ENCODE measurements around the gene ABCA1.
A peak's percentile ranks its signal among the peaks of the same experiment; 100 is the strongest.

ABCA1 gene

GRCh38 chr9:104750185-104750767 is 177.7 kb downstream of the ABCA1 start:
- ATAC-seq (no peak), DNase-seq (no peak)

GRCh38 chr9:104748359-104749031 is 179.5 kb downstream of the ABCA1 start:
- no peak for ATAC-seq

GRCh38 chr9:104747565-104748358 is 180.2 kb downstream of the ABCA1 start, which contains the start of gene NIPSNAP3A:
NIPSNAP3A (plus strand) TSS chr9:104747683; CDS start chr9:104747793, 110 bp downstream.
- DNase-seq (peak; percentile 91), ATAC-seq (peak; percentile 93)

More at GRCh38 chr9:104748359-104749031, 179.5 kb downstream of the ABCA1 start:
- no peak for DNase-seq

- DNase-seq (no peak), ATAC-seq (no peak)
These were observed 180.8 kb downstream of the ABCA1 start for GRCh38 chr9:104747245-104747564.

- ATAC-seq (no peak), DNase-seq (no peak)
These were observed 181.2 kb downstream of the ABCA1 start for GRCh38 chr9:104746798-104747197.

- DNase-seq (no peak), ATAC-seq (no peak)
These were observed 181.7 kb downstream of the ABCA1 start for GRCh38 chr9:104746285-104746684.

GRCh38 chr9:104745852-104746251 is 182.1 kb downstream of the ABCA1 start:
- no peak for ATAC-seq
- no peak for DNase-seq

- ATAC-seq (no peak), DNase-seq (no peak)
These were observed 184.5 kb downstream of the ABCA1 start for GRCh38 chr9:104743376-104743985.

- no peak for ATAC-seq
- DNase-seq: no peak
These were observed 187.3 kb downstream of the ABCA1 start for GRCh38 chr9:104740621-104741020.

- DNase-seq: no peak
- ATAC-seq: no peak
These were observed 189.5 kb downstream of the ABCA1 start for GRCh38 chr9:104738452-104738851.

Data from stimulated activated naive CD8-positive, alpha-beta T cell treated with anti-CD3 and anti-CD28 coated beads, Interleukin-15, Interleukin-2, amounts not matched to agents 100 U/mL and 50 U/mL, for 24 hours (primary cell).